ENCODE results near the gene DGKG.

Gene DGKG

GRCh38 chr3:186361762-186362536 is at the start of gene DGKG:
Gene DGKG, minus strand, starts transcription at chr3:186362234. Its CDS starts 41,775 bp downstream, at chr3:186320459.
- peak; percentile 86 for DNase-seq (ENCODE audit: low spot score)

GRCh38 chr3:186411089-186411488 is 49.1 kb upstream of the DGKG start:
- no peak for DNase-seq (ENCODE audit: low spot score)

GRCh38 chr3:186406669-186407635 is 44.9 kb upstream of the DGKG start:
- no peak for DNase-seq (ENCODE audit: low spot score)

- DNase-seq (ENCODE audit: low spot score): no peak
These were observed 39.5 kb upstream of the DGKG start for GRCh38 chr3:186401556-186401955.

- DNase-seq (ENCODE audit: low spot score): no peak
These were observed 38.6 kb upstream of the DGKG start for GRCh38 chr3:186400662-186401061.

GRCh38 chr3:186400026-186400425 is 38.0 kb upstream of the DGKG start:
- no peak for DNase-seq (ENCODE audit: low spot score)

- no peak for DNase-seq (ENCODE audit: low spot score)
These were observed 32.7 kb upstream of the DGKG start for GRCh38 chr3:186394566-186395217.

GRCh38 chr3:186386883-186387560 is 25.0 kb upstream of the DGKG start:
- no peak for DNase-seq (ENCODE audit: low spot score)

GRCh38 chr3:186385856-186386602 is 24.0 kb upstream of the DGKG start:
- no peak for DNase-seq (ENCODE audit: low spot score)

- no peak for DNase-seq (ENCODE audit: low spot score)
These were observed 21.3 kb upstream of the DGKG start for GRCh38 chr3:186383026-186383993.

GRCh38 chr3:186382217-186382885 is 20.3 kb upstream of the DGKG start:
- no peak for DNase-seq (ENCODE audit: low spot score)

- DNase-seq (ENCODE audit: low spot score): no peak
These were observed 19.6 kb upstream of the DGKG start for GRCh38 chr3:186381424-186382216.

- DNase-seq (ENCODE audit: low spot score): no peak
These were observed 18.8 kb upstream of the DGKG start for GRCh38 chr3:186380622-186381380.

GRCh38 chr3:186375443-186375842 is 13.4 kb upstream of the DGKG start:
- DNase-seq (ENCODE audit: low spot score): no peak

- DNase-seq (ENCODE audit: low spot score): no peak
These were observed 12.3 kb upstream of the DGKG start for GRCh38 chr3:186374376-186374775.

- no peak for DNase-seq (ENCODE audit: low spot score)
These were observed 7.2 kb upstream of the DGKG start for GRCh38 chr3:186369217-186369616.

- DNase-seq (ENCODE audit: low spot score): no peak
These were observed 6.7 kb upstream of the DGKG start for GRCh38 chr3:186368717-186369116.

GRCh38 chr3:186368176-186368575 is 6.1 kb upstream of the DGKG start:
- DNase-seq (ENCODE audit: low spot score): no peak

Measured in germinal center (tissue), 1 donor.